Raji (cell line): ENCODE data around the gene METTL23.

Experiments used
- POLR2A ChIP-seq: IDR thresholded peaks from 2 replicates; pipeline ENCODE4 v1.6.1; 2011; ENCODE audit warnings: low read depth, low read length, control low read depth; ENCODE audit not compliant: insufficient read depth

METTL23 gene

GRCh38 chr17:76775021-76775600 is 48.5 kb downstream of the METTL23 start:
- TF ChIP-seq POLR2A = no peak

GRCh38 chr17:76781056-76781982 is 54.7 kb downstream of the METTL23 start:
- no peak for TF ChIP-seq POLR2A

GRCh38 chr17:76783146-76783545 is 56.5 kb downstream of the METTL23 start:
- no peak for TF ChIP-seq POLR2A
